Transverse colon (tissue), 4 donors: Measurements from ENCODE around the gene TGFB2. TPM values are rescaled to one million over a fixed set of nuclear protein-coding genes. Genes with fewer than 3 reads are reported as not detected.

ENCODE experiments used
- DNase-seq: peaks from one replicate; pipeline ENCODE4 v3.0.0-alpha.2; 2019
- H3K27ac ChIP-seq, 4 donors: fragments of 200-600 bp; sonication (generic); 2 replicates each; pipeline ENCODE4 v1.5.1; 2016 to 2018; ENCODE audit warnings: inconsistent platforms in 4 of 4
- H3K27me3 ChIP-seq: fragments of 200-600 bp; sonication (generic); 2 replicates; pipeline ENCODE4 v1.5.1; 2017; ENCODE audit warnings: inconsistent platforms
- H3K36me3 ChIP-seq, 4 donors: fragments of 200-600 bp; sonication (generic); 2 replicates each; pipeline ENCODE4 v1.5.1; 2017 to 2019; ENCODE audit warnings: inconsistent platforms in 4 of 4
- H3K4me1 ChIP-seq, 4 donors: fragments of 200-600 bp; sonication (generic); 2 replicates each; pipeline ENCODE4 v1.5.1; 2017 to 2020; ENCODE audit warnings: inconsistent platforms in 4 of 4
- H3K4me3 ChIP-seq, 4 donors: fragments of 200-600 bp; sonication (generic); 1 replicate in 1 of 4; 2 replicates in 3 of 4; pipeline versions ENCODE4 v1.5.1 to v1.6.1; 2017 to 2019; ENCODE audit warnings: inconsistent platforms in 4 of 4
- H3K9me3 ChIP-seq, 2 donors: fragments of 200-600 bp; sonication (generic); 2 replicates each; pipeline ENCODE4 v1.5.1; 2017 to 2019; ENCODE audit warnings: inconsistent platforms in 2 of 2
- EP300 ChIP-seq: sonication (generic); formaldehyde crosslinking; IDR thresholded peaks from one replicate; pipeline ENCODE4 v1.6.1; 2017; ENCODE audit warnings: antibody characterized with exemption, low read depth
- POLR2A ChIP-seq: fragments of 450-650 bp; IDR thresholded peaks from one replicate; pipeline ENCODE4 v1.6.1; 2016; ENCODE audit warnings: antibody characterized with exemption, mild to moderate bottlenecking, moderate library complexity
- POLR2AphosphoS5 ChIP-seq, 3 donors: sonication (generic); formaldehyde crosslinking; IDR thresholded peaks; one replicate each; pipeline ENCODE4 v1.6.1; 2016; ENCODE audit warnings: antibody characterized with exemption in 3 of 3
- WGBS, 2 donors: methylation state at CpG; one replicate each; pipeline ENCODE4 v1.1.5; 2018; ENCODE audit warnings: low coverage in 1 of 2; 5-methylcytosine and 5-hydroxymethylcytosine counted together
- in situ Hi-C, 4 donors: fragments of 200-750 bp; cut with MboI; loops; one replicate each; pipeline versions ENCODE4 v1.15.0 to v1.15.1; 2017; ENCODE audit warnings: low sequenced_read_pairs in 3 of 4, low pct_ligation_motif_present in 1 of 4, low pct_unique_long_range_greater_than_20kb in 1 of 4
- intact Hi-C: fragments of 100-400 bp; cut with DNase I; formaldehyde crosslinking; loops from one replicate; pipeline ENCODE4 v1.15.1; 2023; ENCODE audit warnings: low total_unique reads
- total RNA-seq, 4 donors: library from RNA; depleted of rRNA; stranded (reverse); fragments of >200 nt; gene quantifications; one replicate each; pipeline ENCODE4 v1.1.0, GENCODE V29; 2016
- TF ChIP-seq, protein P1 (sequence below), 5 experiments: fragments of 200-600 bp in 3 of 5; fragments of 450-650 bp in 2 of 5; sonication (generic) in 3 of 5; IDR thresholded peaks; 1 replicate in 2 of 5; 2 replicates in 3 of 5; pipeline ENCODE4 v1.5.1; 2016 to 2017; ENCODE audit warnings: antibody characterized with exemption in 5 of 5, inconsistent platforms in 3 of 5, mild to moderate bottlenecking in 2 of 5, moderate library complexity in 1 of 5

Gene TGFB2
- total RNA-seq, 4 donors from 2014 or later: 0.41 to 2.2 (median 1.1) TPM

DNA sequence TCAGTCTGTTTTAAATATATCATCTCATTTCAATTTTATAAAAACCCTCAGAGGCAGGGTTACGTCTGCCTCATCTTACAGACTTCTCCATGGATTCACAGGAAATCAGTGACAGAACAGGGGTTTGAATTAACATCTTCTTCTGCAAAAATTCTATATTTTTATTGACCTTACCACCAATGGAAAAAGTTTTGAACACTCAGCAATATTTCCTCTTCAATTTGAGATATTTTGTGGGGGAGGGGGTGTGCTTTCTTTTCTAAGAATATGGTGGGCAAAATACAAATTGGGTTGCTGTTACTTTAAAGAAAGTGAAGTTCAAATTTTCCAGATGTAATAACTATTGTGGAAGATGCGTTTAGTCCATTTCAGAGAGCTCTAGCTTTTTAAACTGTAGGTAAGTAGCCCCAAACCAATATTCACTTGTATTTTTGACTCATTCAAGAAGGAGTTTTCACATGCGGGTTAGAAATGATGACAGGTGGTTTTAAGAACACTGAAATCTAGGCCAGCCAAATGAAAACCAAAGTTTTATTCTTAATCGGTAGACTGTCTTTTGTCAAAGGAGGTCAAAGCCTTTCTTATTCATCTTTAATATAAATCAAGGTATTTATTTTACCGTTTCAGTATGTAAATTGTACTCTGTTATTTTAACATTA is 17.4 kb downstream of the TGFB2 start:
- H3K4me3 ChIP-seq: no peak overlapping the region
- intact Hi-C loops (no loop called here), in situ Hi-C loops (no loop called here)
- H3K4me1 ChIP-seq: peaks cover 0 to 3% (median 0%) of the 10 kb centered on the region in 4 donors
- H3K36me3 ChIP-seq: no peaks in the 10 kb centered on the region
- H3K27me3 ChIP-seq: no peaks in the 10 kb centered on the region
- no peak for DNase-seq
- H3K27ac ChIP-seq: no peak overlapping the region
- TF ChIP-seq, protein P1, sequence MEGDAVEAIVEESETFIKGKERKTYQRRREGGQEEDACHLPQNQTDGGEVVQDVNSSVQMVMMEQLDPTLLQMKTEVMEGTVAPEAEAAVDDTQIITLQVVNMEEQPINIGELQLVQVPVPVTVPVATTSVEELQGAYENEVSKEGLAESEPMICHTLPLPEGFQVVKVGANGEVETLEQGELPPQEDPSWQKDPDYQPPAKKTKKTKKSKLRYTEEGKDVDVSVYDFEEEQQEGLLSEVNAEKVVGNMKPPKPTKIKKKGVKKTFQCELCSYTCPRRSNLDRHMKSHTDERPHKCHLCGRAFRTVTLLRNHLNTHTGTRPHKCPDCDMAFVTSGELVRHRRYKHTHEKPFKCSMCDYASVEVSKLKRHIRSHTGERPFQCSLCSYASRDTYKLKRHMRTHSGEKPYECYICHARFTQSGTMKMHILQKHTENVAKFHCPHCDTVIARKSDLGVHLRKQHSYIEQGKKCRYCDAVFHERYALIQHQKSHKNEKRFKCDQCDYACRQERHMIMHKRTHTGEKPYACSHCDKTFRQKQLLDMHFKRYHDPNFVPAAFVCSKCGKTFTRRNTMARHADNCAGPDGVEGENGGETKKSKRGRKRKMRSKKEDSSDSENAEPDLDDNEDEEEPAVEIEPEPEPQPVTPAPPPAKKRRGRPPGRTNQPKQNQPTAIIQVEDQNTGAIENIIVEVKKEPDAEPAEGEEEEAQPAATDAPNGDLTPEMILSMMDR (IDR thresholded peaks at IDR 0.05): no peak
- TF ChIP-seq POLR2A (no peak), POLR2AphosphoS5 (IDR thresholded peaks at IDR 0.05) (no peak), EP300 (no peak)
- 59 to 74% methylated on average over 5 of the region's 5 CpGs for WGBS, 2 donors
- no peaks in the 10 kb centered on the region for H3K9me3 ChIP-seq

DNA sequence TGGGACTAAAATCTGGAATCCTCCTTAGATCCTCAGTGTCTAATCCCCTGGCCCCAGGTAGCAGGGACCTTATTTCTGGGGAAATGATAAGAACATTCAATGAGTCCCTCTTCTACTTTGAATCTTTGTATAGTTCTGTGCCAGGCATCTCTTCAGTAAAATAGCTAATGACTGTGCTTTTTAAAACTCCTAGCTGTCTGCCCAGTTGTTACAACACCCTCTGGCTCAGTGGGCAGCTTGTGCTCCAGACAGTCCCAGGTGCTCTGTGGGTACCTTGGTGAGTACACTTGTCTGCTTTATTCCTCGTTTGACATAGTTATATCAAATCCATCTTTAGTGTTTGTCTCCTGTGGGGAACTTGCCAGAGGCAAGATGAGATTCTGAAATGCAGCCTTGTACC is 18.0 kb downstream of the TGFB2 start:
- no peak overlapping the region for H3K4me3 ChIP-seq
- in situ Hi-C loops (no loop called here), intact Hi-C loops (no loop called here)
- H3K27me3 ChIP-seq: no peaks in the 10 kb centered on the region
- 67 to 68% methylated on average over 1 of the region's 1 CpG for WGBS, 2 donors
- no peaks in the 10 kb centered on the region for H3K9me3 ChIP-seq
- H3K4me1 ChIP-seq: peaks cover 0 to 3% (median 0%) of the 10 kb centered on the region in 4 donors
- H3K27ac ChIP-seq: no peak overlapping the region
- no peaks in the 10 kb centered on the region for H3K36me3 ChIP-seq
- TF ChIP-seq POLR2AphosphoS5 (IDR thresholded peaks at IDR 0.05) (no peak), POLR2A (no peak), EP300 (no peak)
- TF ChIP-seq, protein P1 (IDR thresholded peaks at IDR 0.05): no peak
- DNase-seq: no peak

DNA sequence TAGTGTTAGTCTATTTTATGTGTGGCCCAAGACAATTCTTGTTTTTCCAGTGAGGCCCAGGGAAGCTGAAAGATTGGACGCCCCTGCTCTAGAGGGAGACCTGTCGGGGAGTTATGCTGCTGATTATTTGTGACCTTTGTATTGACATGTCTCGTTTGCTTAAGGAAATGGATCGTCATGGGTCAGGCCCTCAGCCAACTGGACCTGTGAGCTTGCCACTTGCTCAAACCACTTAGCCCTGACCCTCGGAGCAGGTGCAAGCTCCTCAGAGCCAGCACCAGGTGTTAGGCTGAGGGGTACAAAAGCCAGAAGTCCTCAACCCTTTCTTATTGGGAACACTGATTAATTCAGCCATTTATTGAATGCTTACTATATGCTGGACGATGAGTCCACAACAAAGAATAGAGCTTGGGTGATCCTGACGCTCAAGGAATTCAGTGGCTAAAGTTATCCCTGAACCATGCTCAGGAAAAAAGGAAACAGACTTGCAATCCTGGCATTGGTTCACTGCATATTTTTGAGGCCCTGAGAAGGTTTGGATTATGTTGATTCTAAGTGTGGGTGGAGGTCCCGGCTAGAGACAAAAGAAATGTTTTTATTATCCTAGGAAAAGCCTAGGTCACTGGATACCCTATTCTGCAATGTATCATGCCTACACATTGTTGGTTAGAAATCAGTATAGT is 19.0 kb downstream of the TGFB2 start:
- H3K9me3 ChIP-seq: no peaks in the 10 kb centered on the region
- no peak overlapping the region for H3K4me3 ChIP-seq
- in situ Hi-C loops (no loop called here), intact Hi-C loops (no loop called here)
- no peaks in the 10 kb centered on the region for H3K27me3 ChIP-seq
- H3K4me1 ChIP-seq: peaks cover 0 to 3% (median 0%) of the 10 kb centered on the region in 4 donors
- 75 to 77% methylated on average over 5 to 8 of the region's 8 CpGs for WGBS, 2 donors
- no peak for DNase-seq
- no peaks in the 10 kb centered on the region for H3K36me3 ChIP-seq
- H3K27ac ChIP-seq: peak overlapping the region in 3 of 4 donors; percentile 31 to 57 (median 44)
- TF ChIP-seq POLR2AphosphoS5 (IDR thresholded peaks at IDR 0.05): no peak
- TF ChIP-seq EP300: no peak
- no peak for TF ChIP-seq POLR2A
- TF ChIP-seq, protein P1 (IDR thresholded peaks at IDR 0.05): no peak

DNA sequence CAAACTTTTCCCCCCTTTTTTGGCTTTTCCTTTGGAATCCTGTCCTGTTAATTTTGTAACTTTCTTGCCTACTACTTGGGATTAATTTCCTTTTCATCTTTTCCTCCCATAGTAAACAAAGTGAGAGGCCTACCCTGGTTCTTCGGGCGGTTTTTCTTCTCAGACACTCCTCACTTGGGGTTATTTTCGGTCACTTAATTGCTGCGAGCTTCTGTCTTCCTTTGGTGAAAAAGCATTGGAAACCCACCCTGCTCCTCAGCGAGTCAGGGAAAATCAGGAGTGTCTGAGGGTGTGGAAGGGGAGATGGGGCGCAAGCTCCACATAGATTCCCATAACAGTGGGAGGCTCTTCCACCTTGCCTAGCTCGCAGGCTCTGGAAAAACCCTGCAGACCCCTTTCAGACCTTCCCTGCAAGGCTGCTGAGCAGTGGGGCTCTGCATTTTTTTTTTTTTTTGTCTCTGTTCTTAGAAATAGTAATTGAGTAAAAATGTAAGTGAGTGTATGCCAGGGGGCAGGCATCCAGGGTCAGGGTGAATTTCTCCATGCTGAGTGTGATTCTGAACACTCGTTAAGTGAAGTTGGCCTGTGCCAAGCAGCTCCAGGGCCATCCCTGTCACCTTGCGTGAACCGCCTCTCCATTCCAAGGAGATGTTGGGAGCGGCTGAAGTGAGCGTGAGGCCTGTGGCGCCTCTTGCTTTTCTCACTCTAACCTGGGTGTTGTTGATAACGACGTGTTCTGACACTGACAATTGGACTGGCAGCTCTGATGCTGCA is 20.3 kb downstream of the TGFB2 start:
- no peaks in the 10 kb centered on the region for H3K36me3 ChIP-seq
- H3K27me3 ChIP-seq: no peaks in the 10 kb centered on the region
- DNase-seq: no peak
- H3K27ac ChIP-seq: peak overlapping the region in 3 of 4 donors; percentile 33 to 57 (median 55)
- TF ChIP-seq POLR2AphosphoS5 (IDR thresholded peaks at IDR 0.05): no peak
- TF ChIP-seq, protein P1 (IDR thresholded peaks at IDR 0.05): no peak
- TF ChIP-seq EP300: no peak
- no peak for TF ChIP-seq POLR2A
- peaks cover 0 to 3% (median 0%) of the 10 kb centered on the region in 4 donors for H3K4me1 ChIP-seq
- in situ Hi-C loops (no loop called here), intact Hi-C loops (no loop called here)
- WGBS, 2 donors: 83 to 100% methylated on average over 1 to 15 of the region's 15 CpGs
- H3K4me3 ChIP-seq: no peak overlapping the region
- no peaks in the 10 kb centered on the region for H3K9me3 ChIP-seq
